GM23338 (cell line): Measurements from ENCODE around the gene CXCL16. TPM values are rescaled to one million over a fixed set of nuclear protein-coding genes. Genes with fewer than 3 reads are reported as not detected.

Source experiments
- ATAC-seq: fragments of 200-7000 bp; cut with Tn5 transposase; 3 replicates; pipeline ENCODE4 v1.9.1; 2020
- DNase-seq: peaks from one replicate; pipeline ENCODE4 v3.0.0-alpha.2; 2015; ENCODE audit warnings: low spot score
- H2AFZ ChIP-seq: fragments of 200-600 bp; sonication (generic); 2 replicates; pipeline ENCODE4 v1.8.0; 2016; ENCODE audit warnings: antibody characterized with exemption, mild to moderate bottlenecking, moderate library complexity
- H3F3A ChIP-seq: fragments of 200-600 bp; sonication (generic); replicated peaks from 2 replicates; pipeline ENCODE4 v1.8.0; 2017; ENCODE audit warnings: antibody characterized with exemption, mixed run types, low read depth
- H3K27ac ChIP-seq: fragments of 200-600 bp; sonication (generic); 2 replicates; pipeline ENCODE4 v1.6.1; 2016; ENCODE audit warnings: low read depth
- H3K27me3 ChIP-seq: fragments of 200-600 bp; sonication (generic); 2 replicates; pipeline ENCODE4 v1.8.0; 2016; ENCODE audit warnings: mild to moderate bottlenecking, mixed run types, moderate library complexity; ENCODE audit not compliant: insufficient read depth
- H3K36me3 ChIP-seq: fragments of 200-600 bp; sonication (generic); 2 replicates; pipeline ENCODE4 v1.8.0; 2016; ENCODE audit warnings: mild to moderate bottlenecking; ENCODE audit not compliant: insufficient read depth
- H3K4me1 ChIP-seq: fragments of 200-600 bp; sonication (generic); 2 replicates; pipeline ENCODE4 v1.8.0; 2016; ENCODE audit warnings: mild to moderate bottlenecking, moderate library complexity; ENCODE audit not compliant: insufficient read depth
- H3K4me2 ChIP-seq: fragments of 200-600 bp; sonication (generic); 2 replicates; pipeline ENCODE4 v1.7.1; 2017; ENCODE audit warnings: mixed run types
- H3K4me3 ChIP-seq: fragments of 200-600 bp; sonication (generic); 2 replicates; pipeline ENCODE4 v1.6.1; 2016; ENCODE audit warnings: mixed run types
- H3K79me2 ChIP-seq: fragments of 200-600 bp; sonication (generic); replicated peaks from 2 replicates; pipeline ENCODE4 v1.8.0; 2017; ENCODE audit warnings: mild to moderate bottlenecking; ENCODE audit not compliant: insufficient read depth
- H3K9me2 ChIP-seq: fragments of 200-600 bp; sonication (generic); 2 replicates; pipeline ENCODE4 v1.8.0; 2017; ENCODE audit not compliant: insufficient read depth
- H4K20me1 ChIP-seq: fragments of 200-600 bp; sonication (generic); replicated peaks from 2 replicates; pipeline ENCODE4 v1.8.0; 2017; ENCODE audit warnings: mild to moderate bottlenecking; ENCODE audit not compliant: insufficient read depth
- H3K27ac Mint-ChIP-seq: 2 replicates; pipeline ENCODE4 v1.8.0; 2020; ENCODE audit warnings: inconsistent platforms, mild to moderate bottlenecking, moderate library complexity, mixed read lengths
- H3K27me3 Mint-ChIP-seq: 3 replicates; pipeline ENCODE4 v1.8.0; 2022; ENCODE audit warnings: low read depth, mild to moderate bottlenecking, moderate library complexity, mixed read lengths, inconsistent platforms; ENCODE audit not compliant: insufficient read depth, poor library complexity
- H3K36me3 Mint-ChIP-seq: 3 replicates; pipeline ENCODE4 v1.8.0; 2021; ENCODE audit warnings: low read depth, mild to moderate bottlenecking, inconsistent platforms, moderate library complexity, mixed read lengths
- H3K4me1 Mint-ChIP-seq: 3 replicates; pipeline ENCODE4 v1.8.0; 2020; ENCODE audit warnings: mild to moderate bottlenecking, inconsistent platforms, mixed read lengths
- H3K4me3 Mint-ChIP-seq: 3 replicates; pipeline ENCODE4 v1.8.0; 2021; ENCODE audit warnings: moderate library complexity, mild to moderate bottlenecking, inconsistent platforms, mixed read lengths
- H3K9me3 Mint-ChIP-seq: 3 replicates; pipeline ENCODE4 v1.8.0; 2020; ENCODE audit warnings: moderate library complexity, mild to moderate bottlenecking, inconsistent platforms, mixed read lengths
- CREB1 ChIP-seq: fragments of 250-450 bp; sonication (Bioruptor Pico); IDR thresholded peaks from 2 replicates; pipeline ENCODE4 v1.5.0; 2020; ENCODE audit warnings: low read depth, mild to moderate bottlenecking, moderate library complexity
- CTCF ChIP-seq, 2 experiments: fragments of 200-600 bp in 1 of 2; sonication (generic) in 1 of 2; conservative IDR thresholded peaks; 2 replicates each; pipeline versions ENCODE4 v1.5.1 to v1.6.1; 2016 to 2017; ENCODE audit warnings: antibody characterized with exemption in 2 of 2, low read depth in 2 of 2, mild to moderate bottlenecking in 2 of 2, moderate library complexity in 1 of 2
- ETS1 ChIP-seq: IDR thresholded peaks from 2 replicates; pipeline ENCODE4 v1.6.1; 2016; ENCODE audit warnings: antibody characterized with exemption
- EZH2 ChIP-seq: fragments of 200-600 bp; sonication (generic); IDR thresholded peaks from one replicate; pipeline ENCODE4 v1.8.0; 2017; ENCODE audit warnings: antibody characterized with exemption, mild to moderate bottlenecking, low read depth; ENCODE audit not compliant: unreplicated experiment
- EZH2phosphoT487 ChIP-seq: fragments of 200-600 bp; sonication (generic); IDR thresholded peaks from one replicate; pipeline ENCODE4 v1.8.1; 2018; ENCODE audit warnings: antibody characterized with exemption; ENCODE audit not compliant: unreplicated experiment
- JUNB ChIP-seq: IDR thresholded peaks from one replicate; pipeline ENCODE4 v1.6.1; 2016; ENCODE audit warnings: antibody characterized with exemption; ENCODE audit not compliant: unreplicated experiment
- NANOG ChIP-seq: IDR thresholded peaks from 2 replicates; pipeline ENCODE4 v1.6.1; 2016; ENCODE audit warnings: antibody characterized with exemption, borderline replicate concordance
- POLR2AphosphoS5 ChIP-seq: IDR thresholded peaks from 2 replicates; pipeline ENCODE4 v1.6.1; 2016; ENCODE audit warnings: antibody characterized with exemption, low read depth
- REST ChIP-seq: IDR thresholded peaks from one replicate; pipeline ENCODE4 v1.6.1; 2018; ENCODE audit warnings: antibody characterized with exemption; ENCODE audit not compliant: unreplicated experiment
- STAT1 ChIP-seq: IDR thresholded peaks from one replicate; pipeline ENCODE4 v1.6.1; 2016; ENCODE audit warnings: antibody characterized with exemption; ENCODE audit not compliant: unreplicated experiment
- ZNF114 ChIP-seq: fragments of 250-450 bp; sonication (Bioruptor Pico); IDR thresholded peaks from 2 replicates; pipeline ENCODE4 v1.5.0; 2020; ENCODE audit warnings: mild to moderate bottlenecking, moderate library complexity
- ZNF331 ChIP-seq: fragments of 250-450 bp; sonication (Bioruptor Pico); IDR thresholded peaks from 2 replicates; pipeline ENCODE4 v1.5.0; 2020; ENCODE audit warnings: low read depth, mild to moderate bottlenecking, moderate library complexity
- ZNF462 ChIP-seq: fragments of 250-450 bp; sonication (Bioruptor Pico); IDR thresholded peaks from 2 replicates; pipeline ENCODE4 v1.5.0; 2020; ENCODE audit warnings: mild to moderate bottlenecking, moderate library complexity
- polyA plus RNA-seq: library from polyadenylated mRNA; unstranded; fragments of >200 nt; fragmentation: Nextera tagmentation; extraction: Ambion mirVana; gene quantifications from 2 replicates; pipeline ENCODE4 v1.2.1, GENCODE V29; 2016
- total RNA-seq: library from RNA; depleted of rRNA; stranded (reverse); fragments of >200 nt; shearing (Covaris generic); gene quantifications from 2 replicates; pipeline ENCODE4 v1.2.3, GENCODE V29; 2014

The CXCL16 gene
- total and polyA plus RNA-seq, 2 experiments from 2014 or later: 4.0 to 4.1 TPM

GRCh38 chr17:4751932-4752331 is 12.2 kb upstream of the CXCL16 start:
- Histone ChIP-seq H3F3A (0 out of 2 replicates have a peak, but pooled peaks cover 6% of the 10 kb centered on the region), H3K36me3 (no peaks in the 10 kb centered on the region), H3K27ac (no peak overlapping the region), H2AFZ (no peak overlapping the region), H3K4me1 (peaks cover 5% of the 10 kb centered on the region), H3K27me3 (no peaks in the 10 kb centered on the region), H3K4me3 (no peak overlapping the region), H4K20me1 (no peaks in the 10 kb centered on the region), H3K9me2 (no peaks in the 10 kb centered on the region), H3K4me2 (no peak overlapping the region), H3K79me2 (no peaks in the 10 kb centered on the region)
- no peak for ATAC-seq
- Mint-ChIP-seq H3K4me1 (peaks cover 11% of the 10 kb centered on the region), H3K9me3 (no peaks in the 10 kb centered on the region), H3K36me3 (no peaks in the 10 kb centered on the region), H3K4me3 (no peak overlapping the region), H3K27ac (no peak overlapping the region), H3K27me3 (peaks cover 1% of the 10 kb centered on the region)
- no peak for DNase-seq
- TF ChIP-seq ETS1 (no peak), ZNF462 (CRISPR knock-in tag) (no peak), ZNF114 (CRISPR knock-in tag) (no peak), JUNB (no peak), CREB1 (CRISPR knock-in tag) (no peak), EZH2phosphoT487 (no peak), ZNF331 (no peak), STAT1 (no peak), CTCF (conservative IDR thresholded peaks at IDR 0.05; ENCODE audit: low read depth in 2 of 2) (no peak), NANOG (no peak), EZH2 (no peak), REST (no peak), POLR2AphosphoS5 (no peak)
